HepG2 (cell line): ENCODE results near the gene MAP1LC3B. TPM values are rescaled to one million over a fixed set of nuclear protein-coding genes. Genes with fewer than 3 reads are reported as not detected.
"Not testable (repeated sequence)": the region's sequence is repeated elsewhere in the genome, so short reads cannot be mapped to it uniquely, and the experiment has no call there.

Experiments used
- AKAP8 ChIP-seq: sonication (generic); formaldehyde crosslinking; IDR thresholded peaks from 2 replicates; pipeline ENCODE4 v1.5.1; 2020; ENCODE audit warnings: mild to moderate bottlenecking, missing genetic modification reagents
- CBX5 ChIP-seq: sonication (generic); formaldehyde crosslinking; IDR thresholded peaks from 2 replicates; pipeline ENCODE4 v1.4.0; 2020; ENCODE audit warnings: missing genetic modification reagents, borderline replicate concordance
- CEBPG ChIP-seq: IDR thresholded peaks from 2 replicates; pipeline ENCODE4 v1.6.1; 2016
- CREM ChIP-seq, 2 experiments: sonication (generic) in 1 of 2; formaldehyde crosslinking in 1 of 2; IDR thresholded peaks; 2 replicates each; pipeline versions ENCODE4 v1.4.0 to v1.6.1; 2016 to 2020; ENCODE audit warnings: antibody characterized with exemption in 1 of 2, mild to moderate bottlenecking in 1 of 2, missing genetic modification reagents in 1 of 2
- DMAP1 ChIP-seq: IDR thresholded peaks from 2 replicates; pipeline ENCODE4 v1.6.1; 2016
- FOXJ3 ChIP-seq: sonication (generic); formaldehyde crosslinking; IDR thresholded peaks from 2 replicates; pipeline ENCODE4 v1.4.0; 2020; ENCODE audit warnings: missing genetic modification reagents, mild to moderate bottlenecking, borderline replicate concordance
- HMG20B ChIP-seq: conservative IDR thresholded peaks from 2 replicates; pipeline ENCODE4 v1.6.1; 2016; ENCODE audit warnings: missing genetic modification reagents, missing compliant biosample characterization
- KDM1A ChIP-seq: IDR thresholded peaks from 2 replicates; pipeline ENCODE4 v1.6.1; 2016; ENCODE audit warnings: missing compliant biosample characterization
- KLF12 ChIP-seq: sonication (generic); formaldehyde crosslinking; IDR thresholded peaks from 2 replicates; pipeline ENCODE4 v1.4.0; 2020; ENCODE audit warnings: missing genetic modification reagents, borderline replicate concordance
- KMT2A ChIP-seq: sonication (generic); formaldehyde crosslinking; IDR thresholded peaks from 2 replicates; pipeline ENCODE4 v1.4.0; 2020; ENCODE audit warnings: missing genetic modification reagents
- MIXL1 ChIP-seq: IDR thresholded peaks from 2 replicates; pipeline ENCODE4 v1.6.1; 2016
- MYC ChIP-seq: sonication (generic); formaldehyde crosslinking; IDR thresholded peaks from 2 replicates; pipeline ENCODE4 v1.9.0; 2021; ENCODE audit warnings: missing genetic modification reagents, borderline replicate concordance
- NCOR1 ChIP-seq: fragments of 200-600 bp; sonication (generic); IDR thresholded peaks from 2 replicates; pipeline ENCODE4 v1.7.0; 2017; ENCODE audit warnings: antibody characterized with exemption, low read length, borderline replicate concordance
- NONO ChIP-seq, 2 experiments: fragments of 450-650 bp in 1 of 2; sonication (generic) in 1 of 2; formaldehyde crosslinking in 1 of 2; IDR thresholded peaks in 1 of 2; conservative IDR thresholded peaks in 1 of 2; 2 replicates each; pipeline versions ENCODE4 v1.6.1 to v1.8.0; 2017 to 2022; ENCODE audit warnings: mild to moderate bottlenecking in 1 of 2, missing genetic modification reagents in 1 of 2, moderate library complexity in 1 of 2
- ZNF232 ChIP-seq: sonication (generic); formaldehyde crosslinking; IDR thresholded peaks from 2 replicates; pipeline ENCODE4 v1.4.0; 2020; ENCODE audit warnings: missing genetic modification reagents, borderline replicate concordance
- ZNF724P ChIP-seq: sonication (generic); formaldehyde crosslinking; IDR thresholded peaks from 2 replicates; pipeline ENCODE4 v1.8.0; 2022; ENCODE audit warnings: missing genetic modification reagents, borderline replicate concordance
- ZSCAN31 ChIP-seq: sonication (generic); formaldehyde crosslinking; IDR thresholded peaks from 2 replicates; pipeline ENCODE4 v1.5.0; 2020; ENCODE audit warnings: low read depth, mild to moderate bottlenecking, missing genetic modification reagents
- polyA plus RNA-seq, 8 experiments: library from polyadenylated mRNA; depleted of rRNA in 3 of 8; stranded (reverse) in 7 of 8; unstranded in 1 of 8; fragments of >200 nt; fragmentation: Illumina TruSeq in 4 of 8; extraction: Trizol in 4 of 8; gene quantifications; 2 replicates each; pipeline versions ENCODE4 v1.2.1 to v1.2.3, GENCODE V29; 2011 to 2016; ENCODE audit warnings: low read depth in 4 of 8, missing spikeins in 1 of 8, mixed read lengths in 1 of 8; ENCODE audit not compliant: insufficient read depth in 1 of 8
- total RNA-seq, 5 experiments: library from RNA; depleted of rRNA; stranded (reverse); fragments of >200 nt; fragmentation: Illumina TruSeq; extraction: Trizol; gene quantifications; 2 replicates each; pipeline ENCODE4 v1.2.3, GENCODE V29; 2016; ENCODE audit warnings: low read depth in 1 of 5
- TF ChIP-seq, protein P1 (sequence below): sonication (generic); formaldehyde crosslinking; IDR thresholded peaks from 2 replicates; pipeline ENCODE4 v1.5.1; 2020; ENCODE audit warnings: missing genetic modification reagents, mild to moderate bottlenecking, borderline replicate concordance
- TF ChIP-seq, protein P2 (sequence below): sonication (generic); formaldehyde crosslinking; IDR thresholded peaks from 2 replicates; pipeline ENCODE4 v1.4.0; 2020; ENCODE audit warnings: mild to moderate bottlenecking, missing genetic modification reagents
- TF ChIP-seq, protein P3 (sequence below): IDR thresholded peaks from 2 replicates; pipeline ENCODE4 v1.6.1; 2016
- TF ChIP-seq, protein P4 (sequence below): sonication (generic); formaldehyde crosslinking; IDR thresholded peaks from 2 replicates; pipeline ENCODE4 v1.5.0; 2020; ENCODE audit warnings: missing genetic modification reagents
- TF ChIP-seq, protein P5 (sequence below): sonication (generic); formaldehyde crosslinking; IDR thresholded peaks from 2 replicates; pipeline ENCODE4 v1.4.0; 2020; ENCODE audit warnings: missing genetic modification reagents

MAP1LC3B gene
- total and polyA plus RNA-seq, 2 of the 13 experiments (the other 11 are each of a cell fraction or from before 2014, with no cell fraction given), result 15.7 to 37.4 TPM

DNA sequence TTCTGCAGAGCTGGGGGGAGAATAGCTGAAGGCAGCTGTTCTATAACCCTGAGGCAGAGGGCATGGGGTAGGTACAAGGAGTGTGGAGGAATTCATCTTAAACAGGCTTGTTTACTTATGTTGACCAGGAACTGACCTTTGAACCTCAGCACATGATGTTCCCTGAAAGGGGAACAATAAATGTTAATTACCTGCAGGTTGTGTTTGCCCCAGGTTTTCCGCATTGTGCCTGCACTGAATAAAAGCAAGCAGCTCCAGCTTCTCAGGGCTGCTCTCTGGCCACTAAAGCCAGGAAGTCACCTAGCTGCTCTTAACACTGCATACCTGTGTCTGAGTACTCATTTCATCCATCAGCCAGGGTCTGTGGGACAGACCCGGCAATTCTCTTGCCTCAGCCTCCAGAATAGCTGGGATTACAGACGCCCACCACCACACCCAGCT is 12.8 kb upstream of the MAP1LC3B start (continued):
- 0 out of 2 replicates have a peak, but pooled peaks have one; percentile 15 for TF ChIP-seq ZNF724P (CRISPR knock-in tag)
- peak; percentile 86; the same call in 1 of the 2 replicates for TF ChIP-seq FOXJ3 (CRISPR knock-in tag)
- TF ChIP-seq ZSCAN31 (CRISPR knock-in tag), result peak; percentile 16; the same call in 1 of the 2 replicates
- TF ChIP-seq, protein P1, sequence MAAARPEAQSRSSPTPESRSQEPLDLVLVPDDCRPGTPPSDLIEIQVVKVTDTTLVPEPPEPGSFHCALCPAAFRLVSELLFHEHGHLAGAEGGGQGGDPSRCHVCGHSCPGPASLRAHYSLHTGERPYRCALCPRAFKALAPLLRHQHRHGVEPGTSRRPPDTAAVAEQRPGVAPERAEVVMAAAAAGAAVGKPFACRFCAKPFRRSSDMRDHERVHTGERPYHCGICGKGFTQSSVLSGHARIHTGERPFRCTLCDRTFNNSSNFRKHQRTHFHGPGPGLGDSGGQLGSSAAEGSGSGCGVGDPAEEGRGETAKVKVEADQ (CRISPR knock-in tag), result 0 out of 2 replicates have a peak, but pooled peaks have one; percentile 13
- 0 out of 2 replicates have a peak, but pooled peaks have one; percentile 46 for TF ChIP-seq HMG20B
- peak; percentile 61; the same call in 1 of the 2 replicates for TF ChIP-seq CREM (IDR thresholded peaks at IDR 0.05)
- not testable (repeated sequence) for TF ChIP-seq CREM (CRISPR knock-in tag; IDR thresholded peaks at IDR 0.05); NONO (IDR thresholded peaks at IDR 0.05)
- TF ChIP-seq KDM1A (CRISPR knock-in tag), result 0 out of 2 replicates have a peak, but pooled peaks have one; percentile 19
- TF ChIP-seq, protein P2, sequence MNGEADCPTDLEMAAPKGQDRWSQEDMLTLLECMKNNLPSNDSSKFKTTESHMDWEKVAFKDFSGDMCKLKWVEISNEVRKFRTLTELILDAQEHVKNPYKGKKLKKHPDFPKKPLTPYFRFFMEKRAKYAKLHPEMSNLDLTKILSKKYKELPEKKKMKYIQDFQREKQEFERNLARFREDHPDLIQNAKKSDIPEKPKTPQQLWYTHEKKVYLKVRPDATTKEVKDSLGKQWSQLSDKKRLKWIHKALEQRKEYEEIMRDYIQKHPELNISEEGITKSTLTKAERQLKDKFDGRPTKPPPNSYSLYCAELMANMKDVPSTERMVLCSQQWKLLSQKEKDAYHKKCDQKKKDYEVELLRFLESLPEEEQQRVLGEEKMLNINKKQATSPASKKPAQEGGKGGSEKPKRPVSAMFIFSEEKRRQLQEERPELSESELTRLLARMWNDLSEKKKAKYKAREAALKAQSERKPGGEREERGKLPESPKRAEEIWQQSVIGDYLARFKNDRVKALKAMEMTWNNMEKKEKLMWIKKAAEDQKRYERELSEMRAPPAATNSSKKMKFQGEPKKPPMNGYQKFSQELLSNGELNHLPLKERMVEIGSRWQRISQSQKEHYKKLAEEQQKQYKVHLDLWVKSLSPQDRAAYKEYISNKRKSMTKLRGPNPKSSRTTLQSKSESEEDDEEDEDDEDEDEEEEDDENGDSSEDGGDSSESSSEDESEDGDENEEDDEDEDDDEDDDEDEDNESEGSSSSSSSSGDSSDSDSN, result peak; percentile 44; the same call in 1 of the 2 replicates
- TF ChIP-seq, protein P3, sequence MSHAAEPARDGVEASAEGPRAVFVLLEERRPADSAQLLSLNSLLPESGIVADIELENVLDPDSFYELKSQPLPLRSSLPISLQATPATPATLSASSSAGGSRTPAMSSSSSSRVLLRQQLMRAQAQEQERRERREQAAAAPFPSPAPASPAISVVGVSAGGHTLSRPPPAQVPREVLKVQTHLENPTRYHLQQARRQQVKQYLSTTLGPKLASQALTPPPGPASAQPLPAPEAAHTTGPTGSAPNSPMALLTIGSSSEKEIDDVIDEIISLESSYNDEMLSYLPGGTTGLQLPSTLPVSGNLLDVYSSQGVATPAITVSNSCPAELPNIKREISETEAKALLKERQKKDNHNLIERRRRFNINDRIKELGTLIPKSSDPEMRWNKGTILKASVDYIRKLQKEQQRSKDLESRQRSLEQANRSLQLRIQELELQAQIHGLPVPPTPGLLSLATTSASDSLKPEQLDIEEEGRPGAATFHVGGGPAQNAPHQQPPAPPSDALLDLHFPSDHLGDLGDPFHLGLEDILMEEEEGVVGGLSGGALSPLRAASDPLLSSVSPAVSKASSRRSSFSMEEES, result peak; percentile 91; the same call in 1 of the 2 replicates
- 0 out of 2 replicates have a peak, but pooled peaks have one; percentile 38 for TF ChIP-seq ZNF232 (CRISPR knock-in tag)
- peak; percentile 87 for TF ChIP-seq MIXL1 (CRISPR knock-in tag)
- peak; percentile 73; the same call in 1 of the 2 replicates for TF ChIP-seq NONO (CRISPR knock-in tag; conservative IDR thresholded peaks at IDR 0.05)
- TF ChIP-seq CBX5 (CRISPR knock-in tag), result peak; percentile 39; the same call in 1 of the 2 replicates
- TF ChIP-seq, protein P4, sequence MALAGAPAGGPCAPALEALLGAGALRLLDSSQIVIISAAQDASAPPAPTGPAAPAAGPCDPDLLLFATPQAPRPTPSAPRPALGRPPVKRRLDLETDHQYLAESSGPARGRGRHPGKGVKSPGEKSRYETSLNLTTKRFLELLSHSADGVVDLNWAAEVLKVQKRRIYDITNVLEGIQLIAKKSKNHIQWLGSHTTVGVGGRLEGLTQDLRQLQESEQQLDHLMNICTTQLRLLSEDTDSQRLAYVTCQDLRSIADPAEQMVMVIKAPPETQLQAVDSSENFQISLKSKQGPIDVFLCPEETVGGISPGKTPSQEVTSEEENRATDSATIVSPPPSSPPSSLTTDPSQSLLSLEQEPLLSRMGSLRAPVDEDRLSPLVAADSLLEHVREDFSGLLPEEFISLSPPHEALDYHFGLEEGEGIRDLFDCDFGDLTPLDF (CRISPR knock-in tag), result 0 out of 2 replicates have a peak, but pooled peaks have one; percentile 49
- peak; percentile 44; the same call in 1 of the 2 replicates for TF ChIP-seq NCOR1
- peak; percentile 20; the same call in 1 of the 2 replicates for TF ChIP-seq MYC
- peak; percentile 35; the same call in 1 of the 2 replicates for TF ChIP-seq KLF12
- TF ChIP-seq, protein P5, sequence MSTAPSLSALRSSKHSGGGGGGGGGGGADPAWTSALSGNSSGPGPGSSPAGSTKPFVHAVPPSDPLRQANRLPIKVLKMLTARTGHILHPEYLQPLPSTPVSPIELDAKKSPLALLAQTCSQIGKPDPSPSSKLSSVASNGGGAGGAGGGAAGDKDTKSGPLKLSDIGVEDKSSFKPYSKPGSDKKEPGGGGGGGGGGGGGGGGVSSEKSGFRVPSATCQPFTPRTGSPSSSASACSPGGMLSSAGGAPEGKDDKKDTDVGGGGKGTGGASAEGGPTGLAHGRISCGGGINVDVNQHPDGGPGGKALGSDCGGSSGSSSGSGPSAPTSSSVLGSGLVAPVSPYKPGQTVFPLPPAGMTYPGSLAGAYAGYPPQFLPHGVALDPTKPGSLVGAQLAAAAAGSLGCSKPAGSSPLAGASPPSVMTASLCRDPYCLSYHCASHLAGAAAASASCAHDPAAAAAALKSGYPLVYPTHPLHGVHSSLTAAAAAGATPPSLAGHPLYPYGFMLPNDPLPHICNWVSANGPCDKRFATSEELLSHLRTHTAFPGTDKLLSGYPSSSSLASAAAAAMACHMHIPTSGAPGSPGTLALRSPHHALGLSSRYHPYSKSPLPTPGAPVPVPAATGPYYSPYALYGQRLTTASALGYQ, result peak; percentile 64; the same call in 1 of the 2 replicates
- peak; percentile 83 for TF ChIP-seq AKAP8 (CRISPR knock-in tag)
- TF ChIP-seq CEBPG (CRISPR knock-in tag), result 0 out of 2 replicates have a peak, but pooled peaks have one; percentile 2
- peak; percentile 57; the same call in 1 of the 2 replicates for TF ChIP-seq DMAP1
- 0 out of 2 replicates have a peak, but pooled peaks have one; percentile 26 for TF ChIP-seq KMT2A (CRISPR knock-in tag)
